Chondrocyte (in vitro differentiated cells): ENCODE data around the gene HYOU1. TPM values are rescaled to one million over a fixed set of nuclear protein-coding genes. Genes with fewer than 3 reads are reported as not detected.
"Not testable (repeated sequence)": the region's sequence is repeated elsewhere in the genome, so short reads cannot be mapped to it uniquely, and the experiment has no call there.

ENCODE experiments used
- DNase-seq: peaks from one replicate; pipeline ENCODE4 v3.0.0; 2021; ENCODE audit warnings: mixed read lengths, low spot score
- H3K27ac Mint-ChIP-seq: one replicate; pipeline ENCODE4 v1.8.0; 2021; ENCODE audit warnings: mild to moderate bottlenecking, moderate library complexity, mixed read lengths; ENCODE audit not compliant: unreplicated experiment
- H3K27me3 Mint-ChIP-seq: 2 replicates; pipeline ENCODE4 v1.8.0; 2021; ENCODE audit warnings: low read depth, mixed read lengths
- H3K36me3 Mint-ChIP-seq: 2 replicates; pipeline ENCODE4 v1.8.0; 2021; ENCODE audit warnings: low read depth, mixed read lengths
- H3K4me1 Mint-ChIP-seq: 2 replicates; pipeline ENCODE4 v1.8.0; 2021; ENCODE audit warnings: low read depth, mild to moderate bottlenecking, mixed read lengths
- H3K4me3 Mint-ChIP-seq: one replicate; pipeline ENCODE4 v1.8.0; 2021; ENCODE audit warnings: mild to moderate bottlenecking, moderate library complexity, mixed read lengths; ENCODE audit not compliant: unreplicated experiment
- H3K9me3 Mint-ChIP-seq: 2 replicates; pipeline ENCODE4 v1.8.0; 2021; ENCODE audit warnings: low read depth, mixed read lengths
- total RNA-seq: library from RNA; stranded (reverse); gene quantifications from 3 replicates; pipeline ENCODE4 v1.2.1, GENCODE V29; 2021
- TF ChIP-seq, protein P1 (sequence below): fragments of 200-600 bp; sonication (generic); IDR thresholded peaks from 2 replicates; pipeline ENCODE4 v1.5.0; 2021; ENCODE audit warnings: antibody characterized with exemption, mild to moderate bottlenecking, moderate library complexity

HYOU1 gene
- total RNA-seq, 1 donor from 2014 or later = 214 TPM

GRCh38 chr11:119042927-119043326 lies 14.1 kb downstream of the HYOU1 start:
- H3K36me3 Mint-ChIP-seq = peaks cover 17% of the 10 kb centered on the region
- DNase-seq = no peak
- H3K4me1 Mint-ChIP-seq = peaks cover 5% of the 10 kb centered on the region
- H3K9me3 Mint-ChIP-seq = no peaks in the 10 kb centered on the region
- H3K4me3 Mint-ChIP-seq = no peak overlapping the region
- no peak overlapping the region for H3K27ac Mint-ChIP-seq
- TF ChIP-seq, protein P1, sequence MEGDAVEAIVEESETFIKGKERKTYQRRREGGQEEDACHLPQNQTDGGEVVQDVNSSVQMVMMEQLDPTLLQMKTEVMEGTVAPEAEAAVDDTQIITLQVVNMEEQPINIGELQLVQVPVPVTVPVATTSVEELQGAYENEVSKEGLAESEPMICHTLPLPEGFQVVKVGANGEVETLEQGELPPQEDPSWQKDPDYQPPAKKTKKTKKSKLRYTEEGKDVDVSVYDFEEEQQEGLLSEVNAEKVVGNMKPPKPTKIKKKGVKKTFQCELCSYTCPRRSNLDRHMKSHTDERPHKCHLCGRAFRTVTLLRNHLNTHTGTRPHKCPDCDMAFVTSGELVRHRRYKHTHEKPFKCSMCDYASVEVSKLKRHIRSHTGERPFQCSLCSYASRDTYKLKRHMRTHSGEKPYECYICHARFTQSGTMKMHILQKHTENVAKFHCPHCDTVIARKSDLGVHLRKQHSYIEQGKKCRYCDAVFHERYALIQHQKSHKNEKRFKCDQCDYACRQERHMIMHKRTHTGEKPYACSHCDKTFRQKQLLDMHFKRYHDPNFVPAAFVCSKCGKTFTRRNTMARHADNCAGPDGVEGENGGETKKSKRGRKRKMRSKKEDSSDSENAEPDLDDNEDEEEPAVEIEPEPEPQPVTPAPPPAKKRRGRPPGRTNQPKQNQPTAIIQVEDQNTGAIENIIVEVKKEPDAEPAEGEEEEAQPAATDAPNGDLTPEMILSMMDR = no peak
- H3K27me3 Mint-ChIP-seq = no peaks in the 10 kb centered on the region

DNA sequence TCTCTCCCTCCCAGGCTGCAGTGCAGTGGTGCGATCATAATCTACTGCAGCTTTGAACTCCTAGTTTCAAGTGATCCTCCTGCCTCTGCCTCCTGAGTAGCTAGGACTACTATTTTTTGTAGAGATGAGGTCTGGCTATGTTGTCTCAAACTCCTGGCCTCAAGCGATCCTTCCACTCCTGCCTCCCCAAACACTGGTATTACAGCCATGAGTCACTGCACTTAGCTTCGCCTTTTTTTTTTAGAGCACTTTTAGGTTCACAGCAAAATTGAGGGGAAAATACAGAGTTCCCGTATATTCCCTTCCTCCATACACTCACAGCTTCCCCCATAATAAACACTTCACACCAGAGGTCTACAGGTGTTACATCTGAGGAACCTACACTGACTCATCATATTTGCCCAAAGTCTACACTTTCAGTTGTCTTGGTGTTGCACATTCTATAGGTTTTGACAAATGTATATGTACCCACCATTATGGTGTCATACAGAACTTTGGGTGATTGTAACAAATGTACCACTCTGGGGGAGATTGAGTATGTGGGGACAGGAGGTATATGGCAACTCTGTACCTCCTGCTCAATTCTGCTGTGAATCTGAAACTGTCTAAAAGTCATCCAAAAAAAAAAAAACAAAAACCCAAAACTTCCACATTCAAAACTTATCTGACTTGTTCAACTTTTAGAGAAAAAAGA lies 15.0 kb downstream of the HYOU1 start:
- peaks cover 12% of the 10 kb centered on the region for H3K36me3 Mint-ChIP-seq
- no peaks in the 10 kb centered on the region for H3K27me3 Mint-ChIP-seq
- H3K4me3 Mint-ChIP-seq = no peak overlapping the region
- H3K4me1 Mint-ChIP-seq = peaks cover 5% of the 10 kb centered on the region
- no peak for DNase-seq
- no peaks in the 10 kb centered on the region for H3K9me3 Mint-ChIP-seq
- no peak overlapping the region for H3K27ac Mint-ChIP-seq
- TF ChIP-seq, protein P1 = no peak

GRCh38 chr11:119039471-119039870 lies 17.5 kb downstream of the HYOU1 start:
- H3K4me1 Mint-ChIP-seq, H3K4me3 Mint-ChIP-seq, H3K9me3 Mint-ChIP-seq, H3K27me3 Mint-ChIP-seq, H3K36me3 Mint-ChIP-seq, H3K27ac Mint-ChIP-seq, DNase-seq: not testable (repeated sequence)

GRCh38 chr11:119038884-119039283 lies 18.1 kb downstream of the HYOU1 start:
- peak; percentile 7 for DNase-seq
- H3K9me3 Mint-ChIP-seq = no peaks in the 10 kb centered on the region
- peaks cover 5% of the 10 kb centered on the region for H3K4me1 Mint-ChIP-seq
- H3K27me3 Mint-ChIP-seq = no peaks in the 10 kb centered on the region
- TF ChIP-seq, protein P1 = no peak
- no peaks in the 10 kb centered on the region for H3K36me3 Mint-ChIP-seq
- H3K27ac Mint-ChIP-seq = no peak overlapping the region
- H3K4me3 Mint-ChIP-seq = no peak overlapping the region

GRCh38 chr11:119034813-119035212 lies 22.2 kb downstream of the HYOU1 start:
- H3K27me3 Mint-ChIP-seq = no peaks in the 10 kb centered on the region
- peaks cover 2% of the 10 kb centered on the region for H3K4me1 Mint-ChIP-seq
- TF ChIP-seq, protein P1 = no peak
- H3K9me3 Mint-ChIP-seq = no peaks in the 10 kb centered on the region
- no peaks in the 10 kb centered on the region for H3K36me3 Mint-ChIP-seq
- no peak for DNase-seq
- H3K27ac Mint-ChIP-seq = no peak overlapping the region
- H3K4me3 Mint-ChIP-seq = no peak overlapping the region

GRCh38 chr11:119033421-119033820 lies 23.6 kb downstream of the HYOU1 start:
- peaks cover 14% of the 10 kb centered on the region for H3K4me1 Mint-ChIP-seq
- H3K4me3 Mint-ChIP-seq, H3K27me3 Mint-ChIP-seq, H3K9me3 Mint-ChIP-seq, H3K36me3 Mint-ChIP-seq, H3K27ac Mint-ChIP-seq: not testable (repeated sequence)
- DNase-seq = peak; percentile 5
